ENCODE measurements around the gene C11orf16.

- TF ChIP-seq CTCF (IDR thresholded peaks at IDR 0.05): no peak
- no peak for TF ChIP-seq POLR2A (IDR thresholded peaks at IDR 0.05)
Observed at GRCh38 chr11:8963569-8964323, 31.0 kb upstream of the C11orf16 start.
